ENCODE data around the gene TMEM256.

TMEM256 gene

DNA sequence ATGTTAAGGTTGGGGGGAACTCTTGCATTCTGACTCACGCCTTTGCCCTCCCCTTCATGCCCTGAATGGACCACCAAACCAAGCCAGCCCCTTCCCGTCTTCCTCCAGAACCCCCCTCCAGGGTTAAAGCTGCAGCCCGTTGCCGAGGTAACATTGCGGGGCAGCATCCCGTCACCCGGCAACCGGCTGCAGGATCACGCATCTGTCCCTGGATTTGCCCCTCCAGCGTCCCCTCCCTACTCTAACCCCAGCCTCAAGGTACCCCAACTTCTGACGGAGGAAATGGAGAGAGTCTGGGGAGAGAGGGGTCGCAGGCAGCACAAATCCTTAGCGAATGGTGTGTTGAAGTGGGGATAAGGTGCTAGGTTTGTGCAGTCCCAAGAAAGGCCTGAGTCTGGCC lies 3.2 kb upstream of the TMEM256 start:
- DNase-seq: no peak

DNA sequence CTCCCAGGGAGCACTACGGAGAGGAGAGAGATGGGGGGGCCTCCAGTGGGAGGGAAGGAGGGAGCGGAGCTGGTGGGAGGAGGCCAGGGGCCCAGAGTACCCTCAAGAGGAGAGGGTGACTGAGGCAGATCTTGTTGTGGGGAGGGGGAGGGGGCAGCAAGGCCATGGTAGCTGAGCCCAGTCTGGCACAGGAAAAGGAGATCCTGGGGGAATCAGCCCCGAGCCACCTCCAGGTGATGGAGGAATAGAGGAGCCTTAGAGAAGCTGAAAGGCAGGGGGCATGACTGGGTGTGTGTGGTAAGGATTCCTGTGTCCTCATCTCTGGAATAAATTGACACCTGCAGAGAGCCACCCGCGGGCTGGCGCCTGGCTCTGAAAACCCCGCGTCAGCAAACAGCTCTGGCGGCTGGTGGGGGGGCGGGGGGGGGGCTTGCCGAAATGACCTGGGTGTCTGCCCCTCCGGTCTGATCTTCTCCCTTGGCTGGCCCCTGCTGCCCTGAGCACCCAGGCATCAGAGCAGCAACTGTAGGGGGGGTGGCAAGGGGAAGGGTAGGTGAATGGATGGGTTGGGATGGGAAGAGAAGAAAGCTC lies 2.4 kb upstream of the TMEM256 start:
- DNase-seq: no peak

GRCh38 chr17:7405350-7406234 lies 1.7 kb upstream of the TMEM256 start:
- no peak for DNase-seq

DNA sequence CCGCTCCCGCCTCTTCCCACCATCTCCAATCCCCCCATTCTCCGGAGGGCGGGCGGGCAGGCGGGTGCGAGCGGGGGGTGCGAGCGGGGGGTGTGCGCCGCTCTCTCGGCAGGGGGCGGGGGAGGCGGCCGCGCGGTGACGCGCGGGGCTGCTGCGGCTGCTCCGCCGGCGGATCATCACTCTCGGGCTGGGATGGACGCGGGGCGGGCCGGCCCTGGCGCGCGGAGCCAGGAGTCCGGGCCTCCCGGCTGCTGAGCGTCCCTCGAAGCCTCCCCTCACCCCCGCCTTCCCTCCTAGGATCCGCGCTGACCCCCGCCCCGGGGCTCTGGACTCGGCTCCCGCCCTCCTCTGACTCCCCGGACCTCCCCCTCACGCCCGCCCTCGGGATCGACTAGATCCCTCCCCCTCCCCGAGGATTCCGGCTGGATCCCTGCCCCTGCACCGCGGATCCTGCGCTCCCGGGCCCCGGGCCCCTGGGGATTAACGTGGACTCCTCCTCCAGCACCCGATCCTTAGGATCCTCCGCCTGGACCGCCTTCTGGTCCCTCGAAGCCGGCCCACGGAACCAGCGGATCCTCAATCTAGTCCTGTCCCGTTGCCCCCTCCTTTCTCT lies 946 bp upstream of the TMEM256 start:
- DNase-seq: peak; percentile 71

- DNase-seq: no peak
Observed at GRCh38 chr17:7403727-7403976, 245 bp downstream of the TMEM256 start.

DNA sequence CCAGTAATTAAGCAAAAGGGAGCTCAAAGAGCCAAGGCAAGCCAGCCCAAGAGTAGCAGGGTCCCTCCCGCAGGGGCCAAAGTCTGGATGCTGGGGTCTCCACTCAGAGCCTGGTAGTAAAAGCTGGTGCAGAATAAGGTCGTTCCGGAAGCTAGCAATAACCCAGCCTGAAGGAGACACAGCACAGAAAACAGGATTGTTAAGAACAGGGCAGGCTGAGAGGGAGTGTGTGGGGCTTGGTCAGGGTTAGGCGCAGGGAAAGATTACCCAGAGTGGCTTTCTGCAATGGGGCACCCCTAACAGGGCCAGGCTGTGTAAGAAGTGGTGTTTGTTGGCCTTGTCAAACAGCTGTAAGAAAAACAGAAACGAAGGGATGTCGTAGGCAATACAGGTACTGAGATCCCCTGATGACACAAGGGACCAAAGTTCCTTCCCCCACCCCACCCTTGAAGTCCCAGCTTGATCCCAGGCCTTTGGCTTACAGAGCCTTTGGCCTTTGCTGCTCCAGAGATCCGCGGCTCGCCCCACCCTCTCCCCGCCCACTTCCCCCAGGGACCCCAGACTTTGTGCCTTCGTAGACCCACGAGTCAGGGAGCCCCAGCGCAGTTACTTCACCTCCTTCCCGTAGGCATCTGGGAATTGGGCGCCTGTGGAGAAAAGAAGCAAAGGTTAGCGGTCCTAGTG lies 712 bp downstream of the TMEM256 start:
- DNase-seq: peak; percentile 23

GRCh38 chr17:7398612-7399011 lies 5.3 kb downstream of the TMEM256 start:
- DNase-seq: no peak

GRCh38 chr17:7396147-7396546 lies 7.8 kb downstream of the TMEM256 start:
- no peak for DNase-seq

- peak; percentile 84 for DNase-seq
Observed at GRCh38 chr17:7394452-7395191, 9.3 kb downstream of the TMEM256 start, which contains the start of gene PLSCR3. Gene PLSCR3, minus strand, starts transcription at chr17:7394525. Its CDS starts 415 bp downstream, at chr17:7394110.

DNA sequence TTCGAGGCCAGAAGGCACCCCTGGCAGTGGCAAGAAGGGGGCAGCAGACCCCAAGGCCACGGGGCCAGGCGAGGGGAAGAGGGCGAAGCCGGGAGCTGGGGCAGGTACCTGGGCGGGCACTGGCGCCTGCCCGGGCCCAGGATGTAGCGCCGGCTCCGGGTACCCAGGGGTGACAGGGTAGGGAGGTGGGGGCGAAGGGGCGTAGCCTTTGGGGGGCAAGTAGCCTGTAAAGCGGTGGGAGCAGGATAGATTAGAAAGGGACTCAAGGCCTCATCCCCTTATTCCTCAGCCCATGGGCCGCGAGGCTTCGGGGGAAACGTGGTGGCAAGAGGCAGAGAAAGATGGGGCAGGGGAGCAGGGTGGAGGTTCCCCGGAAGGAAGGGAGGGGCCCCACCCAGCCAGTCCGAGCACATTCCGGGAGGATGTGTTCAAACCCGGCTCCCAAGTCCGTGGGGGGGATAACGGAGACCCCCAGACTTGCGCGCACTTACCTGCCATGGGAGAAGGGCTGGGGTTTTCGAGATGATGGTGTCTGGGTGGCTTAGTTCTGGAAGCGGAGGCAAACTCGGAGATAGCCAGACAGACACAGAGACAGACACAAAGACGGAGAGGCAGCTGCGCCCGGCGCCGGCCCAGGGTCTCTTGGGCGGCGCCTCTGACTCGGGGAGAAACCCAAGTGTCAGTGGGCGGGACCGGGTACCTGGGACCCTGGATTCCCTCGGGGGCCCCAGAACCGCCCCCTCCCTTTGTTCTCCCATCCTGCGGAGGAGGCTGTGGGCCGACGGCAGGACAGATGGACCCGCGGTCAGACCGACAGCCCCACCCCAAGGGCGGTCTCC lies 10.1 kb downstream of the TMEM256 start:
- peak; percentile 59 for DNase-seq

DNA sequence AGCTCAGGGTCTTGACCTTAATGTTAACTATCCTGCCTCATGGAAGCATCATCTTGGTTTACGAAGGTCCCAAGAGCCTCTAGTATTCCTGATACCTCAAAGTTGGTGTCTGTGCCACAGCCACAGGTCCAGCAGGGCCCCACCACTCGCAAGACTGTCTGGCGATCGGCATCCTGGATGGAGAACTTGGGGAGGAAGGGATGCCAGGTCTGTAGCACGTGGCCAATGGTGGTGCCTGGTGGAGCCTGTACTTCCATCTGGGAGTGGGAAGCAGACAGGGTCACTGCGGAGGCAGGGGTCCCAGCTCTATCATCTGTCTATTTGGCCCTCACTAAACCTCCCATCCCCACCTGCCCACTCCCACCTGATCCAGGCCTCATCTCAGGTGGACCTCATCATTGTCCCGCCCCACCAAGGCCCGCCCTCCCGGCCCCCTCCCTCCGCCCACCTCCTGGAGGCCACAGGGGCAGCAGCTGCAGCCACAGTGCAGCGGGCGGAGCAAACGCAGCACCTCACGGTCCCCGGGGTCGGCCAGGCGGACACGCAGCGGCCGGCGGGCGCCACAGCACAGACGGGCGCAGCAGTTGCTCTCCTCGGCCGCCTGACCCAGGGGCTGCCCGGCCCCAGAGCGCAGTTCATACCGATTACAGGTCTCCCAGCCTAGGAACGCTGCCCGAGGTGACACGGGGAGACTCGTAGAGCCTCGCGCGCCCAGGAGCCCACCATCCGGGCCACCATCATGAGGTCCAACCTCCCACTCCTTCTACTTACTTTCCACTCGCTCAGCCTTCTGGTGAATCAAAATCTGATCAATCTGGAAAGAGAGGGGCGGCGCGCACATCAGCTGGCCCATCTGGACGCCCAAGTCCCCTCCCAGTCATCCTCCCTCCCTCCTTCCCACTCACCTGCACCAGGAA lies 10.9 kb downstream of the TMEM256 start:
- DNase-seq: no peak

GRCh38 chr17:7391307-7391706 lies 12.6 kb downstream of the TMEM256 start:
- no peak for DNase-seq

GRCh38 chr17:7389924-7390910 lies 13.7 kb downstream of the TMEM256 start:
- no peak for DNase-seq

- no peak for DNase-seq
Observed at GRCh38 chr17:7388856-7389255, 15.0 kb downstream of the TMEM256 start.

- DNase-seq: no peak
Observed at GRCh38 chr17:7384489-7385081, 19.3 kb downstream of the TMEM256 start.

GRCh38 chr17:7383742-7384488 lies 20.0 kb downstream of the TMEM256 start:
- peak; percentile 78 for DNase-seq

DNA sequence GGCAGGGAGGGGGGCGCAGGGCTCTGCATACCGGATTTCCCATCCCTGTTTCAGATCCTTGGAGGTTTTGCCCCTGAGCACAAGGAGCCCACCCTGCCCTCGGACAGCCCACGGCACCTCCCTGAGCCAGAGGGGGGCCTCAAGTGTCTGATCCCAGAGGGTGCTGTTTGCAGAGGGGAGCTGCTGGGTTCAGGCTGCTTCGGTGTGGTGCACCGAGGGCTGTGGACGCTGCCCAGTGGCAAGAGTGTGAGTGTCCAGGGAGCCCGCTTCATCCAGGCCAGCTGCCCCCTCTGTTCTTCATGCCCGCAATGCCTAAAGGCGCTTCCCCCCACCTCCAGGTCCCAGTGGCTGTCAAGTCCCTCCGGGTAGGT lies 20.5 kb downstream of the TMEM256 start:
- no peak for DNase-seq

DNA sequence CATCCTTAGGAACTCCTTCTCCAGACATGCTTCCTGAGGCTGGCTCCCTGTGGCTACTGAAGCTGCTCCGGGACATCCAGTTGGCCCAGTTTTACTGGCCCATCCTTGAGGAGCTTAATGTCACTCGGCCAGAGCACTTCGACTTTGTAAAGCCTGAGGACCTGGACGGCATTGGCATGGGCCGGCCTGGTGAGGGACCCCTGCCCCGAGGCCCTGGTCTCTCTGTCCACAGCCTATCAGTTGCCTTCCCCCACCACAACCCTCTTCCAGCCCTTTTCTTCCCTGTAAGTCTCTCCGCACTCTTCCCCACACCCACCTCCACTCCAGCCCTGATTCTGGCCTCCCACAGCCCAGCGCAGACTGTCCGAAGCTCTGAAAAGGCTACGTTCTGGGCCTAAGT lies 21.0 kb downstream of the TMEM256 start:
- DNase-seq: no peak
